ENCODE measurements around the gene PLGRKT. TPM values are rescaled to one million over a fixed set of nuclear protein-coding genes. Genes with fewer than 3 reads are reported as not detected.

PLGRKT gene
- total RNA-seq, 1 donor from 2014 or later = 15.9 TPM

GRCh38 chr9:5459289-5459829 is 21.6 kb upstream of the PLGRKT start:
- H3K4me3 ChIP-seq = no peak overlapping the region
- DNase-seq = no peak
- H3K36me3 ChIP-seq = peaks cover 44% of the 10 kb centered on the region
- no peak for TF ChIP-seq CTCF (IDR thresholded peaks at IDR 0.05)
- ATAC-seq = peak; percentile 38 to 64
- peaks cover 11% of the 10 kb centered on the region for H3K4me1 ChIP-seq
- intact Hi-C loops (cut with DNase I) = no loop called here
- H3K27ac ChIP-seq = no peak overlapping the region
- H3K9me3 ChIP-seq = no peaks in the 10 kb centered on the region
- no peaks in the 10 kb centered on the region for H3K27me3 ChIP-seq (ENCODE audit: low read depth)

- peaks cover 24% of the 10 kb centered on the region for H3K36me3 ChIP-seq
- intact Hi-C loops (cut with DNase I) = no loop called here
- TF ChIP-seq CTCF (IDR thresholded peaks at IDR 0.05) = no peak
- H3K4me1 ChIP-seq = peaks cover 49% of the 10 kb centered on the region
- no peak for DNase-seq
- H3K27me3 ChIP-seq (ENCODE audit: low read depth) = no peaks in the 10 kb centered on the region
- peak in 1 of 2 donors; percentile 69 for ATAC-seq
- H3K9me3 ChIP-seq = no peaks in the 10 kb centered on the region
- H3K4me3 ChIP-seq = no peak overlapping the region
- H3K27ac ChIP-seq = peak overlapping the region; percentile 22
Observed at GRCh38 chr9:5455181-5455580, 17.5 kb upstream of the PLGRKT start.

GRCh38 chr9:5453673-5454072 is 15.9 kb upstream of the PLGRKT start:
- no peak for TF ChIP-seq CTCF (IDR thresholded peaks at IDR 0.05)
- no peaks in the 10 kb centered on the region for H3K27me3 ChIP-seq (ENCODE audit: low read depth)
- intact Hi-C loops (cut with DNase I) = no loop called here
- DNase-seq = no peak
- no peaks in the 10 kb centered on the region for H3K9me3 ChIP-seq
- peaks cover 16% of the 10 kb centered on the region for H3K36me3 ChIP-seq
- no peak overlapping the region for H3K4me3 ChIP-seq
- no peak for ATAC-seq
- peaks cover 60% of the 10 kb centered on the region for H3K4me1 ChIP-seq
- H3K27ac ChIP-seq = no peak overlapping the region

- no peaks in the 10 kb centered on the region for H3K9me3 ChIP-seq
- ATAC-seq = no peak
- TF ChIP-seq CTCF (IDR thresholded peaks at IDR 0.05) = no peak
- peaks cover 61% of the 10 kb centered on the region for H3K4me1 ChIP-seq
- no peak overlapping the region for H3K27ac ChIP-seq
- H3K27me3 ChIP-seq (ENCODE audit: low read depth) = no peaks in the 10 kb centered on the region
- no peak for DNase-seq
- intact Hi-C loops (cut with DNase I) = no loop called here
- peak overlapping the region; percentile 66 for H3K4me3 ChIP-seq
- H3K36me3 ChIP-seq = peaks cover 12% of the 10 kb centered on the region
Observed at GRCh38 chr9:5453004-5453403, 15.3 kb upstream of the PLGRKT start.

GRCh38 chr9:5452286-5452609 is 14.5 kb upstream of the PLGRKT start:
- intact Hi-C loops (cut with DNase I) = no loop called here
- no peak for DNase-seq
- no peak for ATAC-seq
- Histone ChIP-seq H3K36me3 (peaks cover 4% of the 10 kb centered on the region), H3K27me3 (ENCODE audit: low read depth) (no peaks in the 10 kb centered on the region), H3K27ac (no peak overlapping the region), H3K4me3 (peak overlapping the region; percentile 66), H3K4me1 (peaks cover 61% of the 10 kb centered on the region), H3K9me3 (no peaks in the 10 kb centered on the region)
- no peak for TF ChIP-seq CTCF (IDR thresholded peaks at IDR 0.05)
